ENCODE measurements around the gene SARDH.

Gene SARDH

GRCh38 chr9:133654736-133655657 is 83.2 kb downstream of the SARDH start:
- no peak for FAIRE-seq
- DNase-seq (ENCODE audit: low spot score) = no peak

GRCh38 chr9:133653638-133654037 is 84.5 kb downstream of the SARDH start:
- no peak for FAIRE-seq

GRCh38 chr9:133650026-133650425 is 88.1 kb downstream of the SARDH start:
- DNase-seq (ENCODE audit: low spot score) (no peak), FAIRE-seq (no peak)

More at GRCh38 chr9:133653638-133654037, 84.5 kb downstream of the SARDH start:
- no peak for DNase-seq (ENCODE audit: low spot score)

GRCh38 chr9:133649194-133649593 is 89.0 kb downstream of the SARDH start:
- FAIRE-seq (no peak), DNase-seq (ENCODE audit: low spot score) (no peak)

GRCh38 chr9:133647765-133648469 is 90.2 kb downstream of the SARDH start:
- FAIRE-seq (no peak), DNase-seq (ENCODE audit: low spot score) (no peak)

GRCh38 chr9:133647148-133647547 is 91.0 kb downstream of the SARDH start:
- FAIRE-seq = no peak
- DNase-seq (ENCODE audit: low spot score) = no peak

- no peak for FAIRE-seq
- no peak for DNase-seq (ENCODE audit: low spot score)
Observed at GRCh38 chr9:133645021-133645765, 93.0 kb downstream of the SARDH start.

GRCh38 chr9:133643978-133644760 is 94.0 kb downstream of the SARDH start:
- DNase-seq (ENCODE audit: low spot score) (no peak), FAIRE-seq (no peak)

- DNase-seq (ENCODE audit: low spot score) = no peak
- no peak for FAIRE-seq
Observed at GRCh38 chr9:133643362-133643755, 94.8 kb downstream of the SARDH start.

- FAIRE-seq (no peak), DNase-seq (ENCODE audit: low spot score) (no peak)
Observed at GRCh38 chr9:133642708-133643361, 95.3 kb downstream of the SARDH start.

GRCh38 chr9:133641861-133642595 is 96.1 kb downstream of the SARDH start:
- DNase-seq (ENCODE audit: low spot score) (no peak), FAIRE-seq (no peak)

GRCh38 chr9:133641396-133641655 is 96.8 kb downstream of the SARDH start:
- FAIRE-seq = no peak

GRCh38 chr9:133640580-133641395 is 97.4 kb downstream of the SARDH start:
- no peak for FAIRE-seq
- no peak for DNase-seq (ENCODE audit: low spot score)

More at GRCh38 chr9:133641396-133641655, 96.8 kb downstream of the SARDH start:
- DNase-seq (ENCODE audit: low spot score) = no peak

GRCh38 chr9:133640160-133640559 is 98.0 kb downstream of the SARDH start:
- DNase-seq (ENCODE audit: low spot score) (no peak), FAIRE-seq (no peak)

- FAIRE-seq = no peak
- DNase-seq (ENCODE audit: low spot score) = no peak
Observed at GRCh38 chr9:133639613-133640012, 98.5 kb downstream of the SARDH start.

GRCh38 chr9:133638711-133639110 is 99.4 kb downstream of the SARDH start:
- DNase-seq (ENCODE audit: low spot score) (no peak), FAIRE-seq (no peak)

GRCh38 chr9:133638076-133638475 is 100.1 kb downstream of the SARDH start:
- no peak for FAIRE-seq
- DNase-seq (ENCODE audit: low spot score) = no peak

- FAIRE-seq = no peak
Observed at GRCh38 chr9:133637451-133638055, 100.6 kb downstream of the SARDH start.

GRCh38 chr9:133636902-133637301 is 101.2 kb downstream of the SARDH start:
- no peak for FAIRE-seq
- DNase-seq (ENCODE audit: low spot score) = no peak

More at GRCh38 chr9:133637451-133638055, 100.6 kb downstream of the SARDH start:
- DNase-seq (ENCODE audit: low spot score) = no peak
